ENCODE data around the gene TBC1D9. TPM values are rescaled to one million over a fixed set of nuclear protein-coding genes. Genes with fewer than 3 reads are reported as not detected.

TBC1D9 gene
- total and polyA plus RNA-seq, 2 donors (not counting 1 experiment from before 2014, with no cell fraction given), result 48.9 to 235 TPM

DNA sequence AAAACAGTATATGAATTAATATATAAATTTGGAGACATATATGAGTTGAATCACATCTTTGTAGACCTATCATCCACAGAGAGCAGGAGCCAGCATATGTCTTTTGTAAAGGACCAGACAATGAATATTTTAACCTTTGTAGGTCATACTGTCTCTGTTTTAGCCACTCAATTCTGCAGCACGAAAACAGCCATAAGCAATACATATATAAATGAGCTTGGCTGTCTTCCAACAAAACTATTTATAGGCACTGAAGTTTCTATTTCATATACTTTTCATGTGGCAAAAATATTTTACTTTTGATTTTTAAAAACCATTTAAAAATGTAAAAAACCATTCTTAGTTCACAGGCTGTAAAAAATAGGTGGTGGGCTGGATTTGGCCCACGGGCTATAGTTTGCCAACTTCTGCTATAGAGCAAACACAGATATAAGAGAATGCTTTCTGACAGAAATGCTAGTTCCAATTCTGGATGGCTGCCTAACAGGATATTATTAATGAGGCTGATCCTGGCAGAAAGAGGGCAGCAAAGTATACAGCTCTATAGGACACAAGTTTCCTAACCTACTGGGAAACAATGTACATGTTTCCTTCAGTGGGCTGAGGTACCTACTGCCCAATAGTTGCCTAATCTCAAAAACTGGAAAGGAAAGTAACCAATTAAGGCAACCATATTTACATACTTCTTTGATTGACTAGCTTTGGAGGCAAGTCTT, 129.4 kb downstream of the TBC1D9 start:
- no peaks in the 10 kb centered on the region for H3K9me3 ChIP-seq (ENCODE audit: control extremely low read depth in 1 of 3, control insufficient read depth in 2 of 3, insufficient read depth in 1 of 3, low read length in 2 of 3)
- intact Hi-C loops (cut with micrococcal nuclease), result no loop called here
- Mint-ChIP-seq H3K4me3 (no peak overlapping the region), H3K27me3 (no peaks in the 10 kb centered on the region), H3K27ac (no peak overlapping the region), H3K4me1 (no peaks in the 10 kb centered on the region), H3K9me3 (ENCODE audit: insufficient read depth) (no peaks in the 10 kb centered on the region)
- H3K4me3 ChIP-seq (ENCODE audit: control extremely low read depth in 1 of 5, extremely low read depth in 1 of 5, insufficient read depth in 1 of 5, low read depth in 2 of 5, low read length in 4 of 5), result no peak overlapping the region
- no peak overlapping the region for H3K4me2 ChIP-seq (replicated peaks; ENCODE audit: low read depth, low read length, poor library complexity, severe bottlenecking)
- POLR2A ChIA-PET, result no interaction called here
- H3K9ac ChIP-seq (ENCODE audit: low read length), result no peak overlapping the region
- no CpG with 5 or more reads among the region's 2 CpGs for WGBS (ENCODE audit: insufficient coverage)
- no peak for ATAC-seq (ENCODE audit: low read depth)
- H4K20me1 ChIP-seq (ENCODE audit: control insufficient read depth, insufficient read depth, low read length, poor library complexity, severe bottlenecking), result no peaks in the 10 kb centered on the region
- DNase-seq, result no peak
- CTCF ChIA-PET, result interaction anchor here (0.7 to 1.0 kb wide), 3 partner anchors 27 to 257 kb away, joined by 3 read pairs; no protein-coding TSS in a partner anchor
- no peaks in the 10 kb centered on the region for H3K79me2 ChIP-seq (ENCODE audit: control insufficient read depth, insufficient read depth, low read length)
- H3K4me1 ChIP-seq (ENCODE audit: control insufficient read depth in 2 of 2, insufficient read depth in 2 of 2, low read length in 2 of 2), result no peaks in the 10 kb centered on the region
- H3K27ac ChIP-seq (ENCODE audit: low read length in 2 of 2), result no peak overlapping the region
- H3K27me3 ChIP-seq (replicated peaks in 1 of 4; ENCODE audit: control extremely low read depth in 1 of 4, control insufficient read depth in 3 of 4, insufficient read depth in 4 of 4, low read length in 3 of 4), result no peaks in the 10 kb centered on the region
- TF ChIP-seq, protein P1, sequence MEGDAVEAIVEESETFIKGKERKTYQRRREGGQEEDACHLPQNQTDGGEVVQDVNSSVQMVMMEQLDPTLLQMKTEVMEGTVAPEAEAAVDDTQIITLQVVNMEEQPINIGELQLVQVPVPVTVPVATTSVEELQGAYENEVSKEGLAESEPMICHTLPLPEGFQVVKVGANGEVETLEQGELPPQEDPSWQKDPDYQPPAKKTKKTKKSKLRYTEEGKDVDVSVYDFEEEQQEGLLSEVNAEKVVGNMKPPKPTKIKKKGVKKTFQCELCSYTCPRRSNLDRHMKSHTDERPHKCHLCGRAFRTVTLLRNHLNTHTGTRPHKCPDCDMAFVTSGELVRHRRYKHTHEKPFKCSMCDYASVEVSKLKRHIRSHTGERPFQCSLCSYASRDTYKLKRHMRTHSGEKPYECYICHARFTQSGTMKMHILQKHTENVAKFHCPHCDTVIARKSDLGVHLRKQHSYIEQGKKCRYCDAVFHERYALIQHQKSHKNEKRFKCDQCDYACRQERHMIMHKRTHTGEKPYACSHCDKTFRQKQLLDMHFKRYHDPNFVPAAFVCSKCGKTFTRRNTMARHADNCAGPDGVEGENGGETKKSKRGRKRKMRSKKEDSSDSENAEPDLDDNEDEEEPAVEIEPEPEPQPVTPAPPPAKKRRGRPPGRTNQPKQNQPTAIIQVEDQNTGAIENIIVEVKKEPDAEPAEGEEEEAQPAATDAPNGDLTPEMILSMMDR (IDR thresholded peaks at IDR 0.05), result no peak
- no peak overlapping the region for H2AFZ ChIP-seq (ENCODE audit: insufficient read depth, low read depth, low read length, poor library complexity, severe bottlenecking)
- H3K36me3 ChIP-seq (replicated peaks in 1 of 2; ENCODE audit: control extremely low read depth in 1 of 2, control insufficient read depth in 1 of 2, extremely low read depth in 1 of 2, insufficient read depth in 2 of 2, low read length in 1 of 2), result peaks cover 11 to 76% of the 10 kb centered on the region in 2 experiments

DNA sequence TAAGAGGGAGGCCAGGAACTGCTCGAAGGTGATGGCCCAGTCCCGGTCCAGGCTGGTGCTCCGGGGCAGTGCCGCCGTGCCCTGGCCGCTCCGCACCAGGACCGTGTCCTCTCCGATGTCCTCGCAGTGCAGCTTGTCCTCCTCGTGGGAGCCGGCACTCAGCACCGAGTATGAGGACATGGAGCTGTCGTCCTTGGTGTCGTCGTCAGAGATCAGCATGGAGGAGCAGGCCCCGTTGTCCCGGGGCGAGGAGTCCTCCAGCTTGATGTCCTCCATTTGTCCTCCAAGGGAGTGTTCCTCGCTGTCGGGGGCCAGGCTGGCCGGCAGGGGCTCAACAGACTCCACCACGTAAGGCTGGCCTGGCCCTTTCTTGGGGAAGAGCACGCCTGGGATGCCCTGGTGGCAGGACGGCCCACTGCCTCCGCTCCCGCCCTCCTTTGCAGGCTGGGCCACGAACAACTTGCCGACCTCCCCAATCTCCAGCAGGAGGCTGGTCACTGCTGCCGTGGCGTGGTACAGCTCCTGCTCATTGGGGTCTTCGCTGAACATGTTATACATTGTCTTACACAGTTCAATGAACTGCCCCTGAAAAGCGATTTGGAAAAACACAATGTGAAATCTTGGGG, 133.7 kb downstream of the TBC1D9 start:
- intact Hi-C loops (cut with micrococcal nuclease), result no loop called here
- Histone ChIP-seq H3K4me2 (replicated peaks; ENCODE audit: low read depth, low read length, poor library complexity, severe bottlenecking) (no peak overlapping the region), H3K9ac (ENCODE audit: low read length) (no peak overlapping the region), H3K9me3 (ENCODE audit: control extremely low read depth in 1 of 3, control insufficient read depth in 2 of 3, insufficient read depth in 1 of 3, low read length in 2 of 3) (no peaks in the 10 kb centered on the region), H3K4me1 (ENCODE audit: control insufficient read depth in 2 of 2, insufficient read depth in 2 of 2, low read length in 2 of 2) (no peaks in the 10 kb centered on the region), H3K27me3 (replicated peaks in 1 of 4; ENCODE audit: control extremely low read depth in 1 of 4, control insufficient read depth in 3 of 4, insufficient read depth in 4 of 4, low read length in 3 of 4) (no peaks in the 10 kb centered on the region), H3K27ac (ENCODE audit: low read length in 2 of 2) (no peak overlapping the region), H3K36me3 (replicated peaks in 1 of 2; ENCODE audit: control extremely low read depth in 1 of 2, control insufficient read depth in 1 of 2, extremely low read depth in 1 of 2, insufficient read depth in 2 of 2, low read length in 1 of 2) (peaks cover 0 to 53% of the 10 kb centered on the region in 2 experiments), H2AFZ (ENCODE audit: insufficient read depth, low read depth, low read length, poor library complexity, severe bottlenecking) (no peak overlapping the region), H3K4me3 (ENCODE audit: control extremely low read depth in 1 of 5, extremely low read depth in 1 of 5, insufficient read depth in 1 of 5, low read depth in 2 of 5, low read length in 4 of 5) (no peak overlapping the region), H3K79me2 (ENCODE audit: control insufficient read depth, insufficient read depth, low read length) (no peaks in the 10 kb centered on the region), H4K20me1 (ENCODE audit: control insufficient read depth, insufficient read depth, low read length, poor library complexity, severe bottlenecking) (no peaks in the 10 kb centered on the region)
- no peaks in the 10 kb centered on the region for H3K4me1 Mint-ChIP-seq
- TF ChIP-seq, protein P1 (IDR thresholded peaks at IDR 0.05), result no peak
- no peak for TF ChIP-seq EZH2 (IDR thresholded peaks at IDR 0.05; ENCODE audit: borderline replicate concordance, insufficient read depth, low read depth, low read length, poor library complexity, severe bottlenecking)
- H3K9me3 Mint-ChIP-seq (ENCODE audit: insufficient read depth), result no peaks in the 10 kb centered on the region
- ChIA-PET POLR2A (no interaction called here), CTCF (no interaction called here)
- WGBS (ENCODE audit: insufficient coverage), result 97% methylated on average over 31 of the region's 33 CpGs
- H3K4me3 Mint-ChIP-seq, result no peak overlapping the region
- H3K27me3 Mint-ChIP-seq, result no peaks in the 10 kb centered on the region
- no peak for DNase-seq
- no peak for ATAC-seq (ENCODE audit: low read depth)
- H3K27ac Mint-ChIP-seq, result no peak overlapping the region

All from B cell (primary cell).